Measurements from ENCODE around the gene OR11H7.

- TF ChIP-seq CTCF (conservative IDR thresholded peaks at IDR 0.05; ENCODE audit: low read depth, low read length) = no peak
- no peak for TF ChIP-seq EZH2 (IDR thresholded peaks at IDR 0.05; ENCODE audit: borderline replicate concordance, low read depth, low read length, poor library complexity, severe bottlenecking)
Observed at GRCh38 chr14:20262642-20263128, 33.9 kb downstream of the OR11H7 start.

All from A673 (cell line).